ENCODE measurements around the gene METAP1D. TPM values are rescaled to one million over a fixed set of nuclear protein-coding genes. Genes with fewer than 3 reads are reported as not detected.
"Not testable (repeated sequence)": the region's sequence is repeated elsewhere in the genome, so short reads cannot be mapped to it uniquely, and the experiment has no call there.

METAP1D gene
- polyA plus RNA-seq, 2 of the 4 experiments (the other 2 are of a cell fraction), result 7.3 to 13.3 TPM

- ATAC-seq (no peak), FAIRE-seq (no peak), DNase-seq (ENCODE audit: low read depth in 1 of 2, low spot score in 1 of 2) (no peak)
- Histone ChIP-seq H3K4me1 (no peaks in the 10 kb centered on the region), H3K4me2 (no peak overlapping the region), H3K4me3 (no peak overlapping the region), H3K9me3 (no peaks in the 10 kb centered on the region), H3K27ac (no peak overlapping the region)
- ChIA-PET POLR2A (no interaction called here), CTCF (no interaction called here)
- 86% methylated on average over 4 of the region's 4 CpGs for WGBS (ENCODE audit: missing lambda C conversion rate)
- TF ChIP-seq CBX2 (IDR thresholded peaks at IDR 0.05; ENCODE audit: borderline replicate concordance, low read depth) (no peak), CHD4 (IDR thresholded peaks at IDR 0.05; ENCODE audit: borderline replicate concordance) (no peak), KDM5A (IDR thresholded peaks at IDR 0.05) (no peak), EHMT2 (IDR thresholded peaks at IDR 0.05; ENCODE audit: low read depth) (no peak), ZSCAN20 (CRISPR knock-in tag; IDR thresholded peaks at IDR 0.05) (no peak), EHF (CRISPR knock-in tag; IDR thresholded peaks at IDR 0.05) (no peak), MAX (IDR thresholded peaks at IDR 0.05) (no peak), MYC (IDR thresholded peaks at IDR 0.05; ENCODE audit: borderline replicate concordance, low read length) (no peak), SREBF2 (IDR thresholded peaks at IDR 0.05) (no peak), REST (IDR thresholded peaks at IDR 0.05) (no peak), MAFK (IDR thresholded peaks at IDR 0.05; ENCODE audit: partially characterized antibody) (no peak), RAD21 (conservative IDR thresholded peaks at IDR 0.05 in 1 of 2, IDR thresholded peaks at IDR 0.05 in 1 of 2) (no peak), JUNB (IDR thresholded peaks at IDR 0.05) (no peak)
Observed at GRCh38 chr2:172066394-172066886, 66.7 kb downstream of the METAP1D start.

- CTCF ChIA-PET; FAIRE-seq; H3K27ac ChIP-seq; H3K4me1 ChIP-seq; H3K9me3 ChIP-seq; POLR2A ChIA-PET; DNase-seq (ENCODE audit: low read depth in 1 of 2, low spot score in 1 of 2); H3K4me3 ChIP-seq; ATAC-seq; H3K4me2 ChIP-seq: not testable (repeated sequence)
- WGBS (ENCODE audit: missing lambda C conversion rate), result 86% methylated on average over 4 of the region's 4 CpGs
Observed at GRCh38 chr2:172067905-172068304, 68.2 kb downstream of the METAP1D start.

GRCh38 chr2:172070936-172071335 is 71.2 kb downstream of the METAP1D start:
- ChIA-PET POLR2A (no interaction called here), CTCF (no interaction called here)
- ATAC-seq (no peak), FAIRE-seq (no peak), DNase-seq (ENCODE audit: low read depth in 1 of 2, low spot score in 1 of 2) (no peak)
- no peak for TF ChIP-seq ZNF302 (CRISPR knock-in tag; IDR thresholded peaks at IDR 0.05)
- TF ChIP-seq HOXB5 (CRISPR knock-in tag; IDR thresholded peaks at IDR 0.05), result no peak
- no peak for TF ChIP-seq PHF8 (IDR thresholded peaks at IDR 0.05; ENCODE audit: borderline replicate concordance, low read depth)
- no peak for TF ChIP-seq CHD2 (IDR thresholded peaks at IDR 0.05; ENCODE audit: low read length, partially characterized antibody)
- TF ChIP-seq MYC (IDR thresholded peaks at IDR 0.05; ENCODE audit: borderline replicate concordance, low read length), result no peak
- TF ChIP-seq NPAS2 (CRISPR knock-in tag; IDR thresholded peaks at IDR 0.05; ENCODE audit: borderline replicate concordance), result no peak
- TF ChIP-seq HOXB13 (CRISPR knock-in tag; IDR thresholded peaks at IDR 0.05; ENCODE audit: low read depth), result no peak
- no peak for TF ChIP-seq HEYL (CRISPR knock-in tag; IDR thresholded peaks at IDR 0.05)
- no peak for TF ChIP-seq HDAC2 (IDR thresholded peaks at IDR 0.05)
- Histone ChIP-seq H3K4me1 (no peaks in the 10 kb centered on the region), H3K27ac (no peak overlapping the region), H3K9me3 (no peaks in the 10 kb centered on the region), H3K4me3 (no peak overlapping the region), H3K4me2 (no peak overlapping the region)
- 79% methylated on average over 1 of the region's 1 CpG for WGBS (ENCODE audit: missing lambda C conversion rate)
